H1 (cell line): Measurements from ENCODE around the gene RYR3. TPM values are rescaled to one million over a fixed set of nuclear protein-coding genes. Genes with fewer than 3 reads are reported as not detected.

ENCODE experiments used
- CTCF ChIA-PET: fragments of 300-600 bp; sonication (Branson Sonifier 250); formaldehyde crosslinking; loops from one replicate; lab custom pipeline; 2021; ENCODE audit not compliant: partially characterized antibody; lab: Charles Lee
- POLR2A ChIA-PET: fragments of 300-600 bp; sonication (Branson Sonifier 250); formaldehyde crosslinking; loops from one replicate; lab custom pipeline; 2021; ENCODE audit warnings: inconsistent platforms; ENCODE audit not compliant: partially characterized antibody; lab: Charles Lee
- DNase-seq, 2 experiments: peaks; one replicate each; pipeline versions ENCODE4 v3.0.0 to v3.0.0-alpha.2; 2010 to 2022; ENCODE audit warnings: low spot score in 2 of 2, low read depth in 1 of 2, mixed read lengths in 1 of 2
- FAIRE-seq: peaks from 2 replicates; lab custom pipeline; 2011; peaks lifted over from hg19 to GRCh38; lab: Jason Lieb, UNC
- H2AFZ ChIP-seq: 2 replicates; pipeline ENCODE4 v1.8.1; 2012; ENCODE audit warnings: low read length, inconsistent platforms
- H2AK5ac ChIP-seq: 2 replicates; pipeline ENCODE4 v1.6.1; 2013; ENCODE audit warnings: low read depth, low read length
- H2BK120ac ChIP-seq: replicated peaks from 2 replicates; pipeline ENCODE3; 2013; ENCODE audit warnings: low read depth, low read length, inconsistent platforms
- H2BK12ac ChIP-seq: 2 replicates; pipeline ENCODE4 v1.6.1; 2013; ENCODE audit warnings: low read depth, low read length
- H2BK15ac ChIP-seq: 2 replicates; pipeline ENCODE4 v1.6.1; 2013; ENCODE audit warnings: low read length
- H2BK20ac ChIP-seq: 2 replicates; pipeline ENCODE4 v1.6.1; 2013; ENCODE audit warnings: low read length
- H2BK5ac ChIP-seq: 2 replicates; pipeline ENCODE4 v1.6.1; 2013; ENCODE audit warnings: low read depth, low read length
- H3K14ac ChIP-seq: 2 replicates; pipeline ENCODE4 v1.6.1; 2013; ENCODE audit warnings: inconsistent platforms; ENCODE audit not compliant: insufficient read length
- H3K18ac ChIP-seq: 2 replicates; pipeline ENCODE4 v1.6.1; 2013; ENCODE audit warnings: low read length; ENCODE audit errors: extremely low read depth
- H3K23ac ChIP-seq: 2 replicates; pipeline ENCODE4 v1.6.1; 2013; ENCODE audit warnings: inconsistent platforms; ENCODE audit not compliant: insufficient read length
- H3K23me2 ChIP-seq: 2 replicates; pipeline ENCODE4 v1.6.1; 2013; ENCODE audit warnings: low read depth, low read length
- H3K27ac ChIP-seq: 2 replicates; pipeline ENCODE4 v1.6.1; 2011; ENCODE audit warnings: low read depth, low read length, inconsistent platforms
- H3K27me3 ChIP-seq, 4 experiments: replicated peaks in 1 of 4; 1 replicate in 1 of 4; 2 replicates in 3 of 4; pipeline versions ENCODE4 v1.6.1 to v1.8.1; 2011 to 2013; ENCODE audit warnings: low read length in 3 of 4, mild to moderate bottlenecking in 3 of 4, inconsistent platforms in 2 of 4, mixed read lengths in 2 of 4, moderate library complexity in 1 of 4; ENCODE audit not compliant: control insufficient read depth in 3 of 4, insufficient read depth in 3 of 4; ENCODE audit errors: extremely low read depth in 1 of 4
- H3K36me3 ChIP-seq, 4 experiments: 2 replicates each; pipeline versions ENCODE4 v1.6.1 to v1.8.1; 2011 to 2013; ENCODE audit warnings: mild to moderate bottlenecking in 4 of 4, low read length in 3 of 4, moderate library complexity in 2 of 4, control low read depth in 1 of 4, inconsistent platforms in 1 of 4; ENCODE audit not compliant: insufficient read depth in 4 of 4, control insufficient read depth in 2 of 4
- H3K4ac ChIP-seq: replicated peaks from 2 replicates; pipeline ENCODE3; 2013; ENCODE audit warnings: low read length, low read depth, mixed read lengths, inconsistent platforms; ENCODE audit not compliant: insufficient read length
- H3K4me1 ChIP-seq, 4 experiments: replicated peaks in 1 of 4; 1 replicate in 1 of 4; 2 replicates in 3 of 4; pipeline versions ENCODE4 v1.6.1 to v1.8.1; 2011 to 2013; ENCODE audit warnings: low read length in 3 of 4, inconsistent platforms in 2 of 4, mixed read lengths in 1 of 4; ENCODE audit not compliant: insufficient read depth in 4 of 4, control insufficient read depth in 3 of 4
- H3K4me2 ChIP-seq, 2 experiments: 2 replicates each; pipeline versions ENCODE4 v1.6.1 to v1.8.1; 2011 to 2013; ENCODE audit warnings: low read depth in 2 of 2, low read length in 2 of 2, control low read depth in 1 of 2, inconsistent platforms in 1 of 2, mild to moderate bottlenecking in 1 of 2; ENCODE audit not compliant: insufficient read depth in 1 of 2
- H3K4me3 ChIP-seq, 4 experiments: fragments of 200-600, 300-600 bp in 1 of 4; sonication (generic), shearing (Covaris generic), sonication (Bioruptor Twin) in 1 of 4; 2 replicates each; pipeline versions ENCODE4 v1.5.1 to v1.8.1; 2011 to 2016; ENCODE audit warnings: low read length in 4 of 4, low read depth in 3 of 4, control low read depth in 2 of 4, inconsistent platforms in 2 of 4, mild to moderate bottlenecking in 2 of 4, mixed read lengths in 1 of 4, moderate library complexity in 1 of 4; ENCODE audit not compliant: insufficient read depth in 2 of 4; ENCODE audit errors: extremely low read depth in 1 of 4
- H3K56ac ChIP-seq: replicated peaks from 2 replicates; pipeline ENCODE3; 2013; ENCODE audit warnings: low read depth, mild to moderate bottlenecking, mixed read lengths, low read length, inconsistent platforms; ENCODE audit not compliant: insufficient read length
- H3K79me1 ChIP-seq: 2 replicates; pipeline ENCODE4 v1.6.1; 2013; ENCODE audit warnings: low read depth, low read length, control low read depth
- H3K79me2 ChIP-seq, 2 experiments: 2 replicates each; pipeline versions ENCODE4 v1.6.1 to v1.8.1; 2012 to 2013; ENCODE audit warnings: low read length in 2 of 2, mild to moderate bottlenecking in 2 of 2, inconsistent platforms in 1 of 2; ENCODE audit not compliant: insufficient read depth in 2 of 2, control insufficient read depth in 1 of 2
- H3K9ac ChIP-seq, 4 experiments: replicated peaks in 1 of 4; 1 replicate in 1 of 4; 2 replicates in 3 of 4; pipeline versions ENCODE4 v1.6.1 to v1.8.1; 2011 to 2013; ENCODE audit warnings: low read depth in 3 of 4, low read length in 3 of 4, control low read depth in 2 of 4, mild to moderate bottlenecking in 2 of 4, moderate library complexity in 2 of 4, inconsistent platforms in 1 of 4; ENCODE audit errors: extremely low read depth in 1 of 4
- H3K9me3 ChIP-seq, 2 experiments: 2 replicates each; pipeline versions ENCODE4 v1.6.1 to v1.8.1; 2012 to 2013; ENCODE audit warnings: mild to moderate bottlenecking in 2 of 2, moderate library complexity in 2 of 2, control low read depth in 1 of 2, inconsistent platforms in 1 of 2, low read depth in 1 of 2, low read length in 1 of 2, mixed read lengths in 1 of 2; ENCODE audit not compliant: insufficient read depth in 2 of 2
- H4K20me1 ChIP-seq, 2 experiments: replicated peaks in 1 of 2; 2 replicates each; pipeline versions ENCODE3 to v1.8.1; 2011 to 2013; ENCODE audit warnings: inconsistent platforms in 2 of 2, low read length in 2 of 2, mild to moderate bottlenecking in 1 of 2; ENCODE audit not compliant: insufficient read depth in 2 of 2, control insufficient read depth in 1 of 2
- H4K5ac ChIP-seq: 2 replicates; pipeline ENCODE4 v1.6.1; 2013; ENCODE audit warnings: low read length, low read depth, mixed read lengths, inconsistent platforms; ENCODE audit not compliant: insufficient read length
- H4K8ac ChIP-seq: 2 replicates; pipeline ENCODE4 v1.8.0; 2013; ENCODE audit warnings: mild to moderate bottlenecking, moderate library complexity, low read length, inconsistent platforms; ENCODE audit not compliant: insufficient read depth; ENCODE audit errors: extremely low read depth
- H4K91ac ChIP-seq: replicated peaks from 2 replicates; pipeline ENCODE3; 2013; ENCODE audit warnings: low read length, mixed read lengths, inconsistent platforms; ENCODE audit not compliant: insufficient read length
- BCL11A ChIP-seq, 2 experiments: IDR thresholded peaks; one replicate each; pipeline ENCODE4 v1.6.1; 2011; ENCODE audit warnings: low read depth in 2 of 2, low read length in 2 of 2, mild to moderate bottlenecking in 2 of 2
- BRCA1 ChIP-seq: IDR thresholded peaks from 2 replicates; pipeline ENCODE4 v1.6.1; 2012; ENCODE audit warnings: low read depth, low read length, improper control_type of control experiment
- CBX5 ChIP-seq: fragments of 300-800, 300-1000 bp; sonication (generic); IDR thresholded peaks from 2 replicates; pipeline ENCODE4 v1.7.1; 2016; ENCODE audit warnings: antibody characterized with exemption, low read length, low read depth
- CEBPB ChIP-seq: IDR thresholded peaks from 2 replicates; pipeline ENCODE4 v1.6.1; 2012; ENCODE audit warnings: low read depth, low read length
- CHD2 ChIP-seq: IDR thresholded peaks from 2 replicates; pipeline ENCODE4 v1.6.1; 2012; ENCODE audit warnings: low read length, improper control_type of control experiment
- CREB1 ChIP-seq: IDR thresholded peaks from 2 replicates; pipeline ENCODE4 v1.6.1; 2012; ENCODE audit warnings: inconsistent platforms
- GABPA ChIP-seq: IDR thresholded peaks from 2 replicates; pipeline ENCODE4 v1.6.1; 2011; ENCODE audit warnings: mild to moderate bottlenecking, low read length, moderate library complexity, borderline replicate concordance; ENCODE audit not compliant: insufficient read depth
- KDM4A ChIP-seq: IDR thresholded peaks from one replicate; pipeline ENCODE4 v1.7.1; 2012; ENCODE audit warnings: low read depth, mild to moderate bottlenecking, moderate library complexity, low read length, inconsistent platforms; ENCODE audit not compliant: severe bottlenecking
- KDM5A ChIP-seq: fragments of 200-600 bp; IDR thresholded peaks from 2 replicates; pipeline ENCODE4 v1.7.1; 2012; ENCODE audit warnings: mild to moderate bottlenecking, low read length, inconsistent platforms, mixed read lengths
- NANOG ChIP-seq: IDR thresholded peaks from 2 replicates; pipeline ENCODE4 v1.6.1; 2011; ENCODE audit warnings: low read length, low read depth, mild to moderate bottlenecking, inconsistent platforms; ENCODE audit not compliant: insufficient read depth, poor library complexity, severe bottlenecking
- NRF1 ChIP-seq: IDR thresholded peaks from 2 replicates; pipeline ENCODE4 v1.6.1; 2011; ENCODE audit warnings: mild to moderate bottlenecking, low read depth, low read length, improper control_type of control experiment
- PHF8 ChIP-seq: fragments of 200-600 bp; sonication (generic); conservative IDR thresholded peaks from 2 replicates; pipeline ENCODE4 v1.7.1; 2012; ENCODE audit warnings: low read depth, mild to moderate bottlenecking, inconsistent platforms, low read length, moderate library complexity
- POLR2A ChIP-seq, 2 experiments: IDR thresholded peaks; 1 replicate in 1 of 2; 2 replicates in 1 of 2; pipeline ENCODE4 v1.6.1; 2011; ENCODE audit warnings: low read depth in 2 of 2, low read length in 2 of 2, mild to moderate bottlenecking in 2 of 2; ENCODE audit errors: control extremely low read depth in 1 of 2
- SIRT6 ChIP-seq: IDR thresholded peaks from one replicate; pipeline ENCODE4 v1.7.1; 2012; ENCODE audit warnings: low read length, inconsistent platforms
- SP4 ChIP-seq: IDR thresholded peaks from 2 replicates; pipeline ENCODE4 v1.6.1; 2012; ENCODE audit warnings: low read length, inconsistent platforms
- TBP ChIP-seq: IDR thresholded peaks from 2 replicates; pipeline ENCODE4 v1.6.1; 2011; ENCODE audit warnings: low read depth, low read length, improper control_type of control experiment
- WGBS, 2 experiments: shearing (Covaris generic) in 1 of 2; methylation state at CpG; one replicate each; pipeline versions ENCODE4 v1.1.6 to v1.1.7; 2013 to 2015; ENCODE audit warnings: low lambda C conversion rate in 2 of 2, mixed read lengths in 2 of 2, inconsistent platforms in 1 of 2, low coverage in 1 of 2, missing lambda C conversion rate in 1 of 2; ENCODE audit not compliant: insufficient replicate concordance in 2 of 2, insufficient coverage in 1 of 2, insufficient read length in 1 of 2; ENCODE audit errors: extremely low coverage in 1 of 2, missing lambda C conversion rate in 1 of 2; 5-methylcytosine and 5-hydroxymethylcytosine counted together
- polyA plus RNA-seq, 7 experiments: library from polyadenylated mRNA; depleted of rRNA in 3 of 7; stranded (reverse) in 5 of 7; unstranded in 2 of 7; fragments of >200 nt in 5 of 7; fragments of 200-250 nt in 2 of 7; gene quantifications; 1 replicate in 5 of 7; 2 replicates in 1 of 7; 4 replicates in 1 of 7; pipeline versions ENCODE4 v1.2.1 to v1.2.3, GENCODE V29; 2011 to 2013; ENCODE audit warnings: missing spikeins in 2 of 7, mixed read lengths in 2 of 7
- total RNA-seq: library from RNA; stranded (reverse); fragmentation: NEBNext Ultra II Directional; extraction: Animal tissue kit (Norgen Biotek cat#: 25700); gene quantifications from 2 replicates; pipeline ENCODE4 v1.2.1, GENCODE V29; 2021

RYR3 gene
- total and polyA plus RNA-seq, 2 of the 8 experiments (the other 6 are each of a cell fraction or from before 2014, with no cell fraction given): 0.33 to 3.4 TPM

GRCh38 chr15:33448151-33448550 is 137.4 kb downstream of the RYR3 start:
- no peak overlapping the region for H2BK5ac ChIP-seq
- H3K27me3 ChIP-seq: no peaks in the 10 kb centered on the region; a peak in 1 of 7 replicates
- H3K4me2 ChIP-seq: no peak overlapping the region
- H3K36me3 ChIP-seq: no peaks in the 10 kb centered on the region; a peak in 2 of 8 replicates
- H2BK20ac ChIP-seq: no peak overlapping the region
- H3K9me3 ChIP-seq: no peaks in the 10 kb centered on the region
- DNase-seq (no peak), FAIRE-seq (no peak)
- H3K23ac ChIP-seq: no peak overlapping the region
- H3K79me1 ChIP-seq: no peaks in the 10 kb centered on the region
- H3K14ac ChIP-seq: no peak overlapping the region
- H3K18ac ChIP-seq: no peak overlapping the region
- WGBS, 2 experiments: 84% methylated on average over 4 of the region's 4 CpGs; no CpG with 5 or more reads in 1 of the 2 experiments
- H2BK120ac ChIP-seq: no peak overlapping the region
- H2BK12ac ChIP-seq: no peak overlapping the region
- H2AK5ac ChIP-seq: no peak overlapping the region
- H3K9ac ChIP-seq: no peak overlapping the region
- peaks cover 0 to 5% (median under 1%) of the 10 kb centered on the region in 4 experiments; a peak in 1 of 7 replicates for H3K4me1 ChIP-seq
- no peaks in the 10 kb centered on the region for H3K79me2 ChIP-seq
- H2AFZ ChIP-seq: no peak overlapping the region
- no peak overlapping the region for H4K5ac ChIP-seq
- POLR2A ChIA-PET: no interaction called here
- no peak overlapping the region for H3K4me3 ChIP-seq
- H2BK15ac ChIP-seq: no peak overlapping the region
- H4K20me1 ChIP-seq: no peaks in the 10 kb centered on the region
- no peak overlapping the region for H4K91ac ChIP-seq
- H4K8ac ChIP-seq: no peak overlapping the region
- CTCF ChIA-PET: no interaction called here
- no peaks in the 10 kb centered on the region for H3K23me2 ChIP-seq
- no peak overlapping the region for H3K4ac ChIP-seq
- no peak overlapping the region for H3K27ac ChIP-seq
- no peak overlapping the region for H3K56ac ChIP-seq
- no peak for TF ChIP-seq BCL11A (IDR thresholded peaks at IDR 0.05; ENCODE audit: low read depth in 2 of 2, low read length in 2 of 2)
- no peak for TF ChIP-seq SP4
- TF ChIP-seq CREB1: no peak
- TF ChIP-seq GABPA: no peak
- no peak for TF ChIP-seq TBP
- TF ChIP-seq KDM5A: no peak
- TF ChIP-seq CHD2: no peak
- no peak for TF ChIP-seq KDM4A
- no peak for TF ChIP-seq NANOG
- no peak for TF ChIP-seq CBX5
- no peak for TF ChIP-seq PHF8
- TF ChIP-seq BRCA1: no peak
- no peak for TF ChIP-seq SIRT6
- TF ChIP-seq CEBPB: no peak
- TF ChIP-seq POLR2A (IDR thresholded peaks at IDR 0.05; ENCODE audit: control extremely low read depth in 1 of 2, low read depth in 2 of 2, low read length in 2 of 2): no peak
- TF ChIP-seq NRF1: no peak
